ENCODE data around the gene CPE. TPM values are rescaled to one million over a fixed set of nuclear protein-coding genes. Genes with fewer than 3 reads are reported as not detected.

The CPE gene
- total RNA-seq, 2 experiments from 2014 or later: not detected

DNA sequence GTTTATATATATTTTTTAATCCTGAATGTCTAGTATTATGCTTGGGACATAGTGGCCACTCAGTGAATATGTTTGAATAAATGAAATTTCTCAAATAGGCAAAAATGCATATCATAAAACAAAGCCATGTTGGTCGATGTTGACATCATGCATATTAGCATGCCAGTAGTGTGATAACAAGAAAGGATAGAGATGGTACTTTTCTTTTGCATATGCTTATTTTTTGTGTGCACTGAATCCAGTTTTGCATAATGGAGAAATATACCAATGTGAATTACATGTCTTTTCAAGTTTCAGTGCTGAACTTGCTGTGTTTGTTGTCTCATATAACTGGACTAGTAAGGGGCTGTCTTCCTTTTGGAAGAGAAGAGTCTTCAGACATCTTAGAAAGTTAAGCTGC lies 7.5 kb downstream of the CPE start:
- Histone ChIP-seq H3K36me3 (ENCODE audit: insufficient read depth, low read length) (no peaks in the 10 kb centered on the region), H2AFZ (ENCODE audit: low read length) (no peak overlapping the region), H3K9me3 (ENCODE audit: low read length) (no peaks in the 10 kb centered on the region), H4K20me1 (ENCODE audit: insufficient read depth, low read length) (no peaks in the 10 kb centered on the region), H3K4me2 (ENCODE audit: low read length) (no peak overlapping the region), H3K4me1 (ENCODE audit: insufficient read depth, low read length, poor library complexity, severe bottlenecking) (no peaks in the 10 kb centered on the region), H3K27ac (ENCODE audit: low read depth, low read length, poor library complexity, severe bottlenecking) (no peak overlapping the region), H3K79me2 (ENCODE audit: insufficient read depth, low read depth, low read length) (no peaks in the 10 kb centered on the region), H3K9me2 (ENCODE audit: insufficient read depth, low read length) (no peaks in the 10 kb centered on the region), H3K4me3 (ENCODE audit: low read depth, low read length, poor library complexity, severe bottlenecking) (no peak overlapping the region)
- intact Hi-C loops (cut with micrococcal nuclease; ENCODE audit: unreplicated experiment): no loop called here
- BruUV-seq (replicated peaks): no TSS peak
- ChIA-PET POLR2A (interaction anchor here (0.6 to 0.8 kb wide), 3 partner anchors 15 to 268 kb away, joined by 3 read pairs; no protein-coding TSS in a partner anchor), CTCF (ENCODE audit: unreplicated experiment) (no interaction called here)
- no peak for DNase-seq (ENCODE audit: low spot score)
- TF ChIP-seq, protein P1, sequence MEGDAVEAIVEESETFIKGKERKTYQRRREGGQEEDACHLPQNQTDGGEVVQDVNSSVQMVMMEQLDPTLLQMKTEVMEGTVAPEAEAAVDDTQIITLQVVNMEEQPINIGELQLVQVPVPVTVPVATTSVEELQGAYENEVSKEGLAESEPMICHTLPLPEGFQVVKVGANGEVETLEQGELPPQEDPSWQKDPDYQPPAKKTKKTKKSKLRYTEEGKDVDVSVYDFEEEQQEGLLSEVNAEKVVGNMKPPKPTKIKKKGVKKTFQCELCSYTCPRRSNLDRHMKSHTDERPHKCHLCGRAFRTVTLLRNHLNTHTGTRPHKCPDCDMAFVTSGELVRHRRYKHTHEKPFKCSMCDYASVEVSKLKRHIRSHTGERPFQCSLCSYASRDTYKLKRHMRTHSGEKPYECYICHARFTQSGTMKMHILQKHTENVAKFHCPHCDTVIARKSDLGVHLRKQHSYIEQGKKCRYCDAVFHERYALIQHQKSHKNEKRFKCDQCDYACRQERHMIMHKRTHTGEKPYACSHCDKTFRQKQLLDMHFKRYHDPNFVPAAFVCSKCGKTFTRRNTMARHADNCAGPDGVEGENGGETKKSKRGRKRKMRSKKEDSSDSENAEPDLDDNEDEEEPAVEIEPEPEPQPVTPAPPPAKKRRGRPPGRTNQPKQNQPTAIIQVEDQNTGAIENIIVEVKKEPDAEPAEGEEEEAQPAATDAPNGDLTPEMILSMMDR (conservative IDR thresholded peaks at IDR 0.05; ENCODE audit: low read length): no peak
- TF ChIP-seq EZH2phosphoT487 (IDR thresholded peaks at IDR 0.05; ENCODE audit: borderline replicate concordance, low read depth, low read length): no peak

DNA sequence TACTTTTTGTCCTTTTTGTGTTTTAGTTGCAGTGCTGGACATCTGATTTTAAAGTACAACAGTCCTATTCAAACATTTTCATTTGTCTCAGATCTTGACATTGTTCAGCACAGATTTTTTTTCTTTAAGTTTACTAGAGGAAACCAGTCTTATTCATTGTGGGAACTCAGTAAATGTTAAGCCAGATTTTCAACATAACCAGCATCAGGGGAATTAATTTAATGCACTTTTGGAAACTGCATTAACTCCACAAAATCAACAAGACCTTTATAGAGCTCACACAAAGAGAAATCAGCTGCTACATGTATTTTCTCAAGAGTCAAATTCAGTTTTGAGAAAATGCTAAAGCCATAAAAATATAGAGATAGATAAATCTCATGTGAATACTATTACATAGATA lies 9.9 kb downstream of the CPE start:
- Histone ChIP-seq H3K79me2 (ENCODE audit: insufficient read depth, low read depth, low read length) (no peaks in the 10 kb centered on the region), H3K4me3 (ENCODE audit: low read depth, low read length, poor library complexity, severe bottlenecking) (no peak overlapping the region), H3K9me2 (ENCODE audit: insufficient read depth, low read length) (no peaks in the 10 kb centered on the region), H4K20me1 (ENCODE audit: insufficient read depth, low read length) (no peaks in the 10 kb centered on the region), H3K9me3 (ENCODE audit: low read length) (no peaks in the 10 kb centered on the region), H3K27ac (ENCODE audit: low read depth, low read length, poor library complexity, severe bottlenecking) (no peak overlapping the region), H3K4me1 (ENCODE audit: insufficient read depth, low read length, poor library complexity, severe bottlenecking) (no peaks in the 10 kb centered on the region), H3K4me2 (ENCODE audit: low read length) (no peak overlapping the region), H3K36me3 (ENCODE audit: insufficient read depth, low read length) (no peaks in the 10 kb centered on the region), H2AFZ (ENCODE audit: low read length) (no peak overlapping the region)
- intact Hi-C loops (cut with micrococcal nuclease; ENCODE audit: unreplicated experiment): no loop called here
- BruUV-seq (replicated peaks): no TSS peak
- DNase-seq (ENCODE audit: low spot score): no peak
- ChIA-PET POLR2A (interaction anchor here (0.8 to 0.9 kb wide), 2 partner anchors 13 to 252 kb away, joined by 4 read pairs; no protein-coding TSS in a partner anchor), CTCF (ENCODE audit: unreplicated experiment) (no interaction called here)
- TF ChIP-seq EZH2phosphoT487 (IDR thresholded peaks at IDR 0.05; ENCODE audit: borderline replicate concordance, low read depth, low read length): no peak
- TF ChIP-seq, protein P1 (conservative IDR thresholded peaks at IDR 0.05; ENCODE audit: low read length): no peak

DNA sequence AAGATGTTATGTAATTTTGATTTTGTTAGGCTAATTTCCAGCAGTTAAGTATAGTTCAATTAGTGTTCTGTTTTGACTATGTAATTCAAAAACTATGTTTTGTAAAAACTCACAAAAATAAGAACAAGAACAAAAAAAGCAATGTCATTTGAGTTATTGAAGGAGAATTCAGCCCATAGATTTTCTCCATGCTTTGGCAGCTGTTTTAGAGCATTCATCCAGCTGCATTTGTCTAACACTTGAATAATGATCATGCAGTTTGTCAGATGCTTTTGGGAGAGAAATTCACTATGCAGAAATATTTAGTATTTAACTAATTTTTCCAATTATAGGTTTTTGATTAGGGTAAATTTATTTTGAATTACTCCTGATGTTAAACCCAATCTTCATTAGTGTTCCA lies 14.2 kb downstream of the CPE start:
- Histone ChIP-seq H2AFZ (ENCODE audit: low read length) (no peak overlapping the region), H3K9me3 (ENCODE audit: low read length) (no peaks in the 10 kb centered on the region), H3K79me2 (ENCODE audit: insufficient read depth, low read depth, low read length) (no peaks in the 10 kb centered on the region), H3K4me1 (ENCODE audit: insufficient read depth, low read length, poor library complexity, severe bottlenecking) (no peaks in the 10 kb centered on the region), H4K20me1 (ENCODE audit: insufficient read depth, low read length) (no peaks in the 10 kb centered on the region), H3K4me3 (ENCODE audit: low read depth, low read length, poor library complexity, severe bottlenecking) (no peak overlapping the region), H3K4me2 (ENCODE audit: low read length) (no peak overlapping the region), H3K9me2 (ENCODE audit: insufficient read depth, low read length) (no peaks in the 10 kb centered on the region), H3K27ac (ENCODE audit: low read depth, low read length, poor library complexity, severe bottlenecking) (no peak overlapping the region), H3K36me3 (ENCODE audit: insufficient read depth, low read length) (no peaks in the 10 kb centered on the region)
- no peak for DNase-seq (ENCODE audit: low spot score)
- POLR2A ChIA-PET: interaction anchor here (1.0 kb wide), 3 partner anchors 9 to 339 kb away, joined by 3 to 4 read pairs (median 3); partner anchors contain the start of gene TRIM75
- BruUV-seq (replicated peaks): no TSS peak
- CTCF ChIA-PET (ENCODE audit: unreplicated experiment): no interaction called here
- TF ChIP-seq, protein P1 (conservative IDR thresholded peaks at IDR 0.05; ENCODE audit: low read length): no peak
- TF ChIP-seq EZH2phosphoT487 (IDR thresholded peaks at IDR 0.05; ENCODE audit: borderline replicate concordance, low read depth, low read length): no peak
- intact Hi-C loops (cut with micrococcal nuclease; ENCODE audit: unreplicated experiment): no loop called here
